HepG2 (cell line): ENCODE measurements around the gene GASK1A. TPM values are rescaled to one million over a fixed set of nuclear protein-coding genes. Genes with fewer than 3 reads are reported as not detected.

Source experiments
- ARNT ChIP-seq: fragments of 450-650 bp; IDR thresholded peaks from 2 replicates; pipeline ENCODE4 v1.6.1; 2017
- CSRNP1 ChIP-seq: sonication (generic); formaldehyde crosslinking; IDR thresholded peaks from 2 replicates; pipeline ENCODE4 v1.8.1; 2023; ENCODE audit warnings: mild to moderate bottlenecking, missing genetic modification reagents
- FLYWCH1 ChIP-seq: sonication (generic); formaldehyde crosslinking; IDR thresholded peaks from 2 replicates; pipeline ENCODE4 v1.8.1; 2023; ENCODE audit warnings: mild to moderate bottlenecking, missing genetic modification reagents
- JUN ChIP-seq: sonication (generic); formaldehyde crosslinking; IDR thresholded peaks from 2 replicates; pipeline ENCODE4 v1.4.0; 2020; ENCODE audit warnings: mild to moderate bottlenecking, missing genetic modification reagents
- KAT8 ChIP-seq: IDR thresholded peaks from 2 replicates; pipeline ENCODE4 v1.6.1; 2016; ENCODE audit warnings: missing genetic modification reagents, missing compliant biosample characterization
- MED1 ChIP-seq: sonication (generic); formaldehyde crosslinking; IDR thresholded peaks from 2 replicates; pipeline ENCODE4 v1.4.0; 2020; ENCODE audit warnings: missing genetic modification reagents
- MYC ChIP-seq: sonication (generic); formaldehyde crosslinking; IDR thresholded peaks from 2 replicates; pipeline ENCODE4 v1.9.0; 2021; ENCODE audit warnings: missing genetic modification reagents, borderline replicate concordance
- MZF1 ChIP-seq: sonication (generic); formaldehyde crosslinking; IDR thresholded peaks from 2 replicates; pipeline ENCODE4 v1.8.1; 2023; ENCODE audit warnings: mild to moderate bottlenecking, missing genetic modification reagents, borderline replicate concordance
- NCOA5 ChIP-seq: sonication (generic); formaldehyde crosslinking; IDR thresholded peaks from 2 replicates; pipeline ENCODE4 v1.4.0; 2020; ENCODE audit warnings: missing genetic modification reagents
- NR2F1 ChIP-seq, 2 experiments: fragments of 450-650 bp in 1 of 2; formaldehyde crosslinking in 1 of 2; IDR thresholded peaks; 2 replicates each; pipeline versions ENCODE4 v1.5.0 to v1.6.1; 2016 to 2020; ENCODE audit warnings: mild to moderate bottlenecking in 1 of 2, missing compliant biosample characterization in 1 of 2, missing genetic modification reagents in 1 of 2, moderate library complexity in 1 of 2
- RNF219 ChIP-seq: sonication (generic); formaldehyde crosslinking; IDR thresholded peaks from 2 replicates; pipeline ENCODE4 v1.5.0; 2020; ENCODE audit warnings: mild to moderate bottlenecking, missing genetic modification reagents
- XRCC5 ChIP-seq: fragments of 200-400 bp; formaldehyde crosslinking; optimal IDR thresholded peaks from 2 replicates; pipeline ENCODE3; 2017; ENCODE audit warnings: mild to moderate bottlenecking, low read length
- ZNF12 ChIP-seq: sonication (generic); formaldehyde crosslinking; IDR thresholded peaks from 2 replicates; pipeline ENCODE4 v1.5.0; 2020; ENCODE audit warnings: missing genetic modification reagents
- ZNF121 ChIP-seq: sonication (generic); formaldehyde crosslinking; IDR thresholded peaks from 2 replicates; pipeline ENCODE4 v1.5.0; 2020; ENCODE audit warnings: mild to moderate bottlenecking, missing genetic modification reagents
- ZNF362 ChIP-seq: sonication (generic); formaldehyde crosslinking; IDR thresholded peaks from 2 replicates; pipeline ENCODE4 v1.4.0; 2020; ENCODE audit warnings: missing genetic modification reagents, mild to moderate bottlenecking, borderline replicate concordance
- ZNF468 ChIP-seq: sonication (generic); formaldehyde crosslinking; IDR thresholded peaks from 2 replicates; pipeline ENCODE4 v1.8.0; 2022; ENCODE audit warnings: mild to moderate bottlenecking, moderate library complexity, missing genetic modification reagents
- ZNF501 ChIP-seq: sonication (generic); formaldehyde crosslinking; IDR thresholded peaks from 2 replicates; pipeline ENCODE4 v1.5.1; 2020; ENCODE audit warnings: mild to moderate bottlenecking, moderate library complexity, missing genetic modification reagents
- ZNF652 ChIP-seq: IDR thresholded peaks from 2 replicates; pipeline ENCODE4 v1.6.1; 2016; ENCODE audit warnings: low read depth, borderline replicate concordance
- ZNF724P ChIP-seq: sonication (generic); formaldehyde crosslinking; IDR thresholded peaks from 2 replicates; pipeline ENCODE4 v1.8.0; 2022; ENCODE audit warnings: missing genetic modification reagents, borderline replicate concordance
- ZNF772 ChIP-seq: sonication (generic); formaldehyde crosslinking; IDR thresholded peaks from 2 replicates; pipeline ENCODE4 v1.5.0; 2020; ENCODE audit warnings: mild to moderate bottlenecking, missing genetic modification reagents
- ZNF790 ChIP-seq: sonication (generic); formaldehyde crosslinking; IDR thresholded peaks from 2 replicates; pipeline ENCODE4 v1.8.0; 2022; ENCODE audit warnings: missing genetic modification reagents, mild to moderate bottlenecking, borderline replicate concordance
- polyA plus RNA-seq, 8 experiments: library from polyadenylated mRNA; depleted of rRNA in 3 of 8; stranded (reverse) in 7 of 8; unstranded in 1 of 8; fragments of >200 nt; fragmentation: Illumina TruSeq in 4 of 8; extraction: Trizol in 4 of 8; gene quantifications; 2 replicates each; pipeline versions ENCODE4 v1.2.1 to v1.2.3, GENCODE V29; 2011 to 2016; ENCODE audit warnings: low read depth in 4 of 8, missing spikeins in 1 of 8, mixed read lengths in 1 of 8; ENCODE audit not compliant: insufficient read depth in 1 of 8
- total RNA-seq, 5 experiments: library from RNA; depleted of rRNA; stranded (reverse); fragments of >200 nt; fragmentation: Illumina TruSeq; extraction: Trizol; gene quantifications; 2 replicates each; pipeline ENCODE4 v1.2.3, GENCODE V29; 2016; ENCODE audit warnings: low read depth in 1 of 5
- TF ChIP-seq, protein P1 (sequence below): sonication (generic); formaldehyde crosslinking; IDR thresholded peaks from 2 replicates; pipeline ENCODE4 v1.8.1; 2023; ENCODE audit warnings: mild to moderate bottlenecking, missing genetic modification reagents, borderline replicate concordance
- TF ChIP-seq, protein P2 (sequence below): sonication (generic); formaldehyde crosslinking; IDR thresholded peaks from 2 replicates; pipeline ENCODE4 v1.8.0; 2022; ENCODE audit warnings: missing genetic modification reagents, mild to moderate bottlenecking, moderate library complexity, borderline replicate concordance

The GASK1A gene
- total and polyA plus RNA-seq, 2 of the 13 experiments (the other 11 are each of a cell fraction or from before 2014, with no cell fraction given) = not detected

DNA sequence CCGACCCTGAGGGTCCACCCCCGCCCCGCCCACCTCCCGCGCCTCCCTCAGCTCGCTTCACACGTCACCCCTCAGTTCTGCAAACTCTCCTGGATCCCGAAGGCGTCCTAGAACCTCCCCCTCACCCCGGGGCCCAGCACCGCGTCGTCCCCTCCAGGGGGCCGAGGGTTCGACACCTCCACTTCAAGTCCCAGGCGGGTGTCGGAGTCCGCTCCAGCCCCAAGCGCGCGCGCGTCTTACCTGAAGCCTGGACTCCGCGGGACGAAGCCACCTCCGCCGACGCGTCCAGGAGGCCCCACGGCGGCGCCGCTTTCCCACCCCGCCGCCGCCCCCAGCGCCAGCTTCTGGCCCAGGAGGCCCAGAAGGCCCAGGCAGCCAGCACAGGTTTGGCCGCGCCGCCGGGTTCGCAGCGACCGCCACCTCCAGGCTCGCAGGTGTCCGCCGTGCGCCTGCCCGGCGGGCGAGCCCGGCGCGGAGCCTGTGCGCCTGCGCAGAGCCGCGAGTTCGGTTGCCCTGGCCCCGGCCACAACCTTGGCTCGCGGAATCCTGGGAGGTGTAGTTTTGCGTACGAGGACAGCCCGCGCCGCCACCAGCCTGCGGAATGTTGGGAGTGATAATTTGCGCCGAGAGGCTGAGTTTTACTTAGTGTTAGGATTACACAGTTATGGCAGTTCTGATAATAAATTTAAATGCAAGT is 126.6 kb downstream of the GASK1A start, which contains the start of gene POMGNT2 (continued):
- TF ChIP-seq CSRNP1 (CRISPR knock-in tag) (peak; percentile 60; the same call in 1 of the 2 replicates), ZNF12 (CRISPR knock-in tag) (no peak), ZNF468 (CRISPR knock-in tag) (no peak), ZNF790 (CRISPR knock-in tag) (peak; percentile 76; the same call in 1 of the 2 replicates), RNF219 (CRISPR knock-in tag) (no peak), NCOA5 (CRISPR knock-in tag) (no peak), JUN (no peak), MED1 (CRISPR knock-in tag) (no peak; the same call in 1 of the 2 replicates), FLYWCH1 (CRISPR knock-in tag) (no peak), ZNF772 (CRISPR knock-in tag) (0 out of 2 replicates have a peak, but pooled peaks have one; percentile 35), ZNF724P (CRISPR knock-in tag) (no peak), ZNF501 (peak; percentile 22; the same call in 1 of the 2 replicates), ZNF362 (CRISPR knock-in tag) (0 out of 2 replicates have a peak, but pooled peaks have one; percentile 22), MYC (no peak), NR2F1 (CRISPR knock-in tag; IDR thresholded peaks at IDR 0.05) (no peak), KAT8 (CRISPR knock-in tag) (no peak), MZF1 (CRISPR knock-in tag) (no peak), ZNF652 (CRISPR knock-in tag) (no peak), XRCC5 (peak; percentile 34), ZNF121 (CRISPR knock-in tag) (no peak), ARNT (no peak)
- TF ChIP-seq, protein P1, sequence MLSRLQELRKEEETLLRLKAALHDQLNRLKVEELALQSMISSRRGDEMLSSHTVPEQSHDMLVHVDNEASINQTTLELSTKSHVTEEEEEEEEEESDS (CRISPR knock-in tag) = no peak
- TF ChIP-seq, protein P2, sequence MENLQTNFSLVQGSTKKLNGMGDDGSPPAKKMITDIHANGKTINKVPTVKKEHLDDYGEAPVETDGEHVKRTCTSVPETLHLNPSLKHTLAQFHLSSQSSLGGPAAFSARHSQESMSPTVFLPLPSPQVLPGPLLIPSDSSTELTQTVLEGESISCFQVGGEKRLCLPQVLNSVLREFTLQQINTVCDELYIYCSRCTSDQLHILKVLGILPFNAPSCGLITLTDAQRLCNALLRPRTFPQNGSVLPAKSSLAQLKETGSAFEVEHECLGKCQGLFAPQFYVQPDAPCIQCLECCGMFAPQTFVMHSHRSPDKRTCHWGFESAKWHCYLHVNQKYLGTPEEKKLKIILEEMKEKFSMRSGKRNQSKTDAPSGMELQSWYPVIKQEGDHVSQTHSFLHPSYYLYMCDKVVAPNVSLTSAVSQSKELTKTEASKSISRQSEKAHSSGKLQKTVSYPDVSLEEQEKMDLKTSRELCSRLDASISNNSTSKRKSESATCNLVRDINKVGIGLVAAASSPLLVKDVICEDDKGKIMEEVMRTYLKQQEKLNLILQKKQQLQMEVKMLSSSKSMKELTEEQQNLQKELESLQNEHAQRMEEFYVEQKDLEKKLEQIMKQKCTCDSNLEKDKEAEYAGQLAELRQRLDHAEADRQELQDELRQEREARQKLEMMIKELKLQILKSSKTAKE (CRISPR knock-in tag) = no peak
